ENCODE results near the gene GSTM4. TPM values are rescaled to one million over a fixed set of nuclear protein-coding genes. Genes with fewer than 3 reads are reported as not detected.
"Not testable (repeated sequence)": the region's sequence is repeated elsewhere in the genome, so short reads cannot be mapped to it uniquely, and the experiment has no call there.

Gene GSTM4
- total and polyA plus RNA-seq, 2 of the 4 experiments (the other 2 are of a cell fraction): 10.4 to 37.8 TPM

- H3K4me2 ChIP-seq (ENCODE audit: low read depth, low read length); H2AK5ac ChIP-seq (ENCODE audit: low read depth, low read length); H3K27me3 ChIP-seq (ENCODE audit: control insufficient read depth, insufficient read depth, low read length); H2AK9ac ChIP-seq (replicated peaks; ENCODE audit: low read depth, low read length, poor library complexity); H4K5ac ChIP-seq (ENCODE audit: low read depth, low read length); H2AFZ ChIP-seq (replicated peaks; ENCODE audit: low read length, poor library complexity); H3K27ac ChIP-seq (ENCODE audit: insufficient read depth, low read length); H3K9me3 ChIP-seq (ENCODE audit: control insufficient read depth, insufficient read depth, low read length); H3K4me1 ChIP-seq (ENCODE audit: control insufficient read depth, insufficient read depth, low read length); H2BK15ac ChIP-seq (ENCODE audit: low read depth, low read length); H4K91ac ChIP-seq (ENCODE audit: insufficient read depth, low read depth, low read length); H3K18ac ChIP-seq (ENCODE audit: low read depth, low read length); H3K14ac ChIP-seq (replicated peaks; ENCODE audit: low read depth, low read length); H2BK5ac ChIP-seq (ENCODE audit: low read depth, low read length, poor library complexity, severe bottlenecking); H3K9ac ChIP-seq (ENCODE audit: low read depth, low read length); BruUV-seq (replicated peaks); DNase-seq; H3K4me3 ChIP-seq (ENCODE audit: insufficient read depth, low read depth, low read length); H4K8ac ChIP-seq (ENCODE audit: low read depth in 2 of 2, low read length in 2 of 2); H2BK120ac ChIP-seq (ENCODE audit: low read depth, low read length); H2BK20ac ChIP-seq (ENCODE audit: low read depth, low read length); ATAC-seq (ENCODE audit: low read depth); H3K9me1 ChIP-seq (ENCODE audit: insufficient read depth, low read length); H4K20me1 ChIP-seq (ENCODE audit: insufficient read depth, low read length); H3K56ac ChIP-seq (ENCODE audit: extremely low read depth, insufficient read depth, low read length); POLR2A ChIA-PET (ENCODE audit: unreplicated experiment); dilution Hi-C loops (cut with HindIII; ENCODE audit: low sequenced_read_pairs, unreplicated experiment); in situ Hi-C loops (cut with MboI; ENCODE audit: low sequenced_read_pairs); intact Hi-C loops (cut with micrococcal nuclease); H3K23ac ChIP-seq (ENCODE audit: low read depth, low read length); H3K4ac ChIP-seq (ENCODE audit: low read depth, low read length): not testable (repeated sequence)
- Histone ChIP-seq H3K79me1 (ENCODE audit: low read depth in 1 of 2, low read length in 2 of 2) (peaks cover 5 to 14% of the 10 kb centered on the region in 2 experiments; a peak in 2 of 4 replicates), H3K36me3 (ENCODE audit: control insufficient read depth, insufficient read depth, low read length) (peaks cover 11% of the 10 kb centered on the region)
- WGBS, 2 experiments (ENCODE audit: extremely low coverage in 2 of 2, insufficient read length in 1 of 2): 100% methylated on average over 1 of the region's 5 CpGs; no CpG with 5 or more reads in 1 of the 2 experiments
- CTCF ChIA-PET: interaction anchor here (0.6 kb wide), 1 partner anchor 104 kb away, joined by 3 read pairs; no protein-coding TSS in a partner anchor
These were observed 14.0 kb downstream of the GSTM4 start for GRCh38 chr1:109669949-109670302.
